Measurements from ENCODE around the gene RAB38.

GRCh38 chr11:88086297-88086696, 88.9 kb downstream of the RAB38 start:
- TF ChIP-seq CTCF (IDR thresholded peaks at IDR 0.05) (no peak), POLR2A (IDR thresholded peaks at IDR 0.05) (no peak)

Measured in vagina (tissue), 2 donors.